Tibial nerve (tissue), 3 donors: ENCODE data around the gene NDUFS5.

ENCODE experiments used
- POLR2A ChIP-seq, 2 donors: fragments of 450-650 bp; IDR thresholded peaks; one replicate each; pipeline ENCODE4 v1.6.1; 2017; ENCODE audit warnings: antibody characterized with exemption in 2 of 2, mild to moderate bottlenecking in 2 of 2, moderate library complexity in 2 of 2
- TF ChIP-seq, protein P1 (sequence below), 5 experiments: fragments of 200-600 bp in 3 of 5; fragments of 450-650 bp in 2 of 5; sonication (generic) in 3 of 5; IDR thresholded peaks; one replicate each; pipeline ENCODE4 v1.5.1; 2016 to 2019; ENCODE audit warnings: antibody characterized with exemption in 5 of 5, mild to moderate bottlenecking in 3 of 5, moderate library complexity in 2 of 5

GRCh38 chr1:39043513-39043912 lies 17.4 kb downstream of the NDUFS5 start:
- TF ChIP-seq, protein P1, sequence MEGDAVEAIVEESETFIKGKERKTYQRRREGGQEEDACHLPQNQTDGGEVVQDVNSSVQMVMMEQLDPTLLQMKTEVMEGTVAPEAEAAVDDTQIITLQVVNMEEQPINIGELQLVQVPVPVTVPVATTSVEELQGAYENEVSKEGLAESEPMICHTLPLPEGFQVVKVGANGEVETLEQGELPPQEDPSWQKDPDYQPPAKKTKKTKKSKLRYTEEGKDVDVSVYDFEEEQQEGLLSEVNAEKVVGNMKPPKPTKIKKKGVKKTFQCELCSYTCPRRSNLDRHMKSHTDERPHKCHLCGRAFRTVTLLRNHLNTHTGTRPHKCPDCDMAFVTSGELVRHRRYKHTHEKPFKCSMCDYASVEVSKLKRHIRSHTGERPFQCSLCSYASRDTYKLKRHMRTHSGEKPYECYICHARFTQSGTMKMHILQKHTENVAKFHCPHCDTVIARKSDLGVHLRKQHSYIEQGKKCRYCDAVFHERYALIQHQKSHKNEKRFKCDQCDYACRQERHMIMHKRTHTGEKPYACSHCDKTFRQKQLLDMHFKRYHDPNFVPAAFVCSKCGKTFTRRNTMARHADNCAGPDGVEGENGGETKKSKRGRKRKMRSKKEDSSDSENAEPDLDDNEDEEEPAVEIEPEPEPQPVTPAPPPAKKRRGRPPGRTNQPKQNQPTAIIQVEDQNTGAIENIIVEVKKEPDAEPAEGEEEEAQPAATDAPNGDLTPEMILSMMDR (IDR thresholded peaks at IDR 0.05): no peak
- TF ChIP-seq POLR2A (IDR thresholded peaks at IDR 0.05): no peak
